ENCODE data around the gene ZNF860.
A peak's percentile ranks its signal among the peaks of the same experiment; 100 is the strongest.

Gene ZNF860

DNA sequence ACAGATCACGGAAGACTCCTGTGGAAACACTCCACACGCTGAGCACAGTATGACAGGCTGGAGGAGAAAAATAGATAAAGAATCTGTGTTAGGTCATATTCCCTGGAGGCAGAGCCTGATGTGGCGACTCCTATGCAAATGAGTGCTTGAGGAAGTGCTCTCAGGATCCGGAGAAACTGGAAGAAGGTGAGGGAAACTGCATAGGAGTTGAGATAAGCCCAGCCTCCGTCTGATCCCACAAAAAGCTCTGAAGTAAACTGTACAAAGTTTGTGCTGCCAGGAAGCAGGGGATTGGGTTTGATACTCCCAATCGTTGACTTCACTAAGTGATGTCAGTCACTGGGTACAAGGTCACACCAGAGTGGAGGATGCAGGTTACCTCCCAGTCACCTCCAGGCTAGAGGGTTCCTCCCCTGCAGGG, 33.9 kb upstream of the ZNF860 start:
- CTCF ChIA-PET: interaction anchor here (1.3 kb wide), 1 partner anchor 31 kb away, joined by 4 read pairs; no protein-coding TSS in a partner anchor
- POLR2A ChIA-PET: no interaction called here
- TF ChIP-seq, protein P1, sequence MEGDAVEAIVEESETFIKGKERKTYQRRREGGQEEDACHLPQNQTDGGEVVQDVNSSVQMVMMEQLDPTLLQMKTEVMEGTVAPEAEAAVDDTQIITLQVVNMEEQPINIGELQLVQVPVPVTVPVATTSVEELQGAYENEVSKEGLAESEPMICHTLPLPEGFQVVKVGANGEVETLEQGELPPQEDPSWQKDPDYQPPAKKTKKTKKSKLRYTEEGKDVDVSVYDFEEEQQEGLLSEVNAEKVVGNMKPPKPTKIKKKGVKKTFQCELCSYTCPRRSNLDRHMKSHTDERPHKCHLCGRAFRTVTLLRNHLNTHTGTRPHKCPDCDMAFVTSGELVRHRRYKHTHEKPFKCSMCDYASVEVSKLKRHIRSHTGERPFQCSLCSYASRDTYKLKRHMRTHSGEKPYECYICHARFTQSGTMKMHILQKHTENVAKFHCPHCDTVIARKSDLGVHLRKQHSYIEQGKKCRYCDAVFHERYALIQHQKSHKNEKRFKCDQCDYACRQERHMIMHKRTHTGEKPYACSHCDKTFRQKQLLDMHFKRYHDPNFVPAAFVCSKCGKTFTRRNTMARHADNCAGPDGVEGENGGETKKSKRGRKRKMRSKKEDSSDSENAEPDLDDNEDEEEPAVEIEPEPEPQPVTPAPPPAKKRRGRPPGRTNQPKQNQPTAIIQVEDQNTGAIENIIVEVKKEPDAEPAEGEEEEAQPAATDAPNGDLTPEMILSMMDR (IDR thresholded peaks at IDR 0.05; ENCODE audit: control extremely low read depth, extremely low read depth, low read depth, missing control alignments): no peak
- no peak for DNase-seq (ENCODE audit: extremely low spot score)

DNA sequence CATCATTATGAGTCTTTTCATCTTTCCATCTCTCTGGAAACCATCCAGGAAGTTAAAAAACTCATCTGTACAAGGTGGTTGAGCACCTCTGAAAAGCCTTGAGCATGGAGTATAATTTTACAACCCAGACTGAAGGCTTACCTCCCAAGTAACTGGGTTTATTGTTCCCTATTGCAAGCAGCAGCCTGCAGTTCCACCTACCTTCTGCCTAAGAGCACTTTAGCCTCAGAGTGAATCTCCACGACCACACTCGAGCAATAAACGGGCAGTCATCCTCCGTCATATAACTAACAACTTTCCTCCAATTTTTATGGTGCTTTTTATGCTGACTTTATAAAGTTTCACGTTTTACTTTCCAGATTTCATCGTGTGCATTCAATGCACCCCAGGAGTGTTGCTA, 33.3 kb upstream of the ZNF860 start:
- DNase-seq (ENCODE audit: extremely low spot score): no peak
- ChIA-PET POLR2A (no interaction called here), CTCF (no interaction called here)
- TF ChIP-seq, protein P1 (IDR thresholded peaks at IDR 0.05; ENCODE audit: control extremely low read depth, extremely low read depth, low read depth, missing control alignments): no peak

DNA sequence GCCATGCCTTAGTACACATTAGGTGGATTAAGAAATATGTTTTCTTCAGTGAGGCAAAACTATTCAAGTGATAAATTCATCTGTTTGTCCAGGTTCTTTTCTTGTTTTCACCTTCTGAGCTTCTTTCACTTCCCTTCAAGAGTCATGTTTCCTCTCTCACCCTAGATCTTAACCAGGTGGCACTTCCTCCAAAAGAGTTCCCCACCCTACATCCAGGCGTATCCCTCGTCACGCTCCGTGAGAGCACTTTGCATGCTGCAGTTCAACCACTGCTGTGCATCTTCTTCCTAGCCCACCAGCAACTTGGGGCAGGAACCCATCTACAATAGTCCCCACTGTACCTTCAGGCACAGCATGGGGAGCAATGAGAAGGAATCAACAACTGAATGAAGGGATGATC, 29.3 kb upstream of the ZNF860 start:
- ChIA-PET CTCF (interaction anchor here (1.3 kb wide), 2 partner anchors 8 to 32 kb away, joined by 3 to 5 read pairs; no protein-coding TSS in a partner anchor), POLR2A (no interaction called here)
- peak; percentile 41 for DNase-seq (ENCODE audit: extremely low spot score)
- TF ChIP-seq, protein P1 (IDR thresholded peaks at IDR 0.05; ENCODE audit: control extremely low read depth, extremely low read depth, low read depth, missing control alignments): no peak

DNA sequence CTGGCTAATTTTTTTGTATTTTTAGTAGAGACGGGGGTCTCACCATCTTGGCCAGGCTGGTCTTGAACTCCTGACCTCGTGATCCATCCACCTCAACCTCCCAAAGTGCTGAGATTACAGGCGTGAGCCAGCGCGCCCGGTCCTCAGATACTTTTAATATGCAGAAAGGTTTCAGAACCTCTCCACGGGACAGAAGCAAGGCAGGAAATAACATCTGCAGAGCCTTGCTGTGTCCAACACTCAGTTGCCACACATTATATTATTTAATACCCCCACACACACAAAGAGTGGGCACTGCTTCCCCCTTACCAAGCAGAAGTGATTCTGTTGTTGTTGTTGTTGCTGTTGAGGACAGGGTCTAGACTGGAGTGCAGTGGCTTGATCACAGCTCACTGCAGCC, 28.5 kb upstream of the ZNF860 start:
- no peak for DNase-seq (ENCODE audit: extremely low spot score)
- ChIA-PET CTCF (no interaction called here), POLR2A (no interaction called here)
- TF ChIP-seq, protein P1 (IDR thresholded peaks at IDR 0.05; ENCODE audit: control extremely low read depth, extremely low read depth, low read depth, missing control alignments): no peak

DNA sequence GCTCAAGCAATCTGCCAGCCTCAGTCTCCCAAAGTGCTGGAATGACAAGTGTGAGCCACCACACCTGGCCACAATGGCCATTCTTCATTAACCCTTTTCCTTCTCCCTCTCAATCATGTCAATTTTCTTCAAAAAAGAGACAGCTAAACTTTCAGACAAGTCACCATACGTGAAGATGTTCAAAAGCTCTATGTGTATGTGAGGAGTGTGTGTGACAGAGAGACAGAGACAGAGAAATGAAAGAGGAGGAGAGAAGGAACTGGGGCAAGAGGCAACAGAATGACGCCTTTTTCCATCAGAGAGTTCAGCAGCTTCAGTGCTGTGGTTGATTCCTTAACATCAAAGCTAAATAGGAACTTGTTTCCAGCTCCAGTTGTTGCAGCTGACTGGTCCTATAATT, 27.9 kb upstream of the ZNF860 start:
- no peak for DNase-seq (ENCODE audit: extremely low spot score)
- TF ChIP-seq, protein P1 (IDR thresholded peaks at IDR 0.05; ENCODE audit: control extremely low read depth, extremely low read depth, low read depth, missing control alignments): no peak
- ChIA-PET CTCF (no interaction called here), POLR2A (no interaction called here)

DNA sequence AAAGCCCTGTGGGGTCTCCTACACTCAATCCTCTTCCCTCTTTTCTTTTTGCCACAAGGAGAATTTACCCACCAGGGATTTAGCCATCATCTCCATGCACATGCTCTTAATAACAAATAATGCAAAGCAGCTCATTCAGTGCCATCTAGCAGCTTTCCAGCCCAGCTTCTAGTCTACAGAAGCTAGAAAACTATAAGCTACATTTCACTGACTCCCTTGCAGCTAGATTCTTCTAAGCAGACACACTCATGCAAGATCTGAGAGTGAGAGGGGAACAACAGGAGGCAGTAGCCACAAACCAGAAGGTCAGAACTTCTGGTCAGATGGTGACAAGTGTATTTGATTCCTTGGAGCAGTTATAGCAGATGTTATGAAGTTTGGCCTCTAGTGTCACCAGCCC, 26.0 kb upstream of the ZNF860 start:
- ChIA-PET POLR2A (no interaction called here), CTCF (no interaction called here)
- TF ChIP-seq, protein P1 (IDR thresholded peaks at IDR 0.05; ENCODE audit: control extremely low read depth, extremely low read depth, low read depth, missing control alignments): no peak
- DNase-seq (ENCODE audit: extremely low spot score): no peak

DNA sequence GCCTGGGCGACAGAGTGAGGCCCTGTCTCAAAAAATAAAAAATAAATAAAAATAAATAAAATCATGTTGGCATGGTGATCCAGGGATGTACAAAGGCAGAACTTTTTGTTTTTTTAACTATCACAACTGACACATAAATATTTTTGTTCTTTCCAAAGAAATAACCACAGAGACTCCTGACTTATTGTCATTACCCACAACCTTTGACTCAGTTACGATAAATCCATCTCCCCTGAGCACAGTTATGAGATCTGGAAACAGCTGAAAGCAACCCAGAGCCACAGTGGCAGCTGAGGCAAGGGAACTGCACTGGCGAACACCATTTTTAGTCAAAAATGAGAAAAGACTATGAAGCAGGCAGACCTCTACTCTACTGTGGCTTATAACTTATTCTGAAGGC, 24.4 kb upstream of the ZNF860 start:
- TF ChIP-seq, protein P1 (IDR thresholded peaks at IDR 0.05; ENCODE audit: control extremely low read depth, extremely low read depth, low read depth, missing control alignments): no peak
- no peak for DNase-seq (ENCODE audit: extremely low spot score)
- CTCF ChIA-PET: interaction anchor here (0.8 kb wide), 1 partner anchor 15 kb away, joined by 3 read pairs; no protein-coding TSS in a partner anchor
- POLR2A ChIA-PET: no interaction called here

Measured in GM10248 (cell line).